Endothelial cell (in vitro differentiated cells): ENCODE data around the gene CNTD1. TPM values are rescaled to one million over a fixed set of nuclear protein-coding genes. Genes with fewer than 3 reads are reported as not detected.
A peak's percentile ranks its signal among the peaks of the same experiment; 100 is the strongest.

ENCODE experiments used
- DNase-seq: peaks from one replicate; pipeline ENCODE4 v3.0.0; 2021; ENCODE audit warnings: low spot score
- H3K27ac Mint-ChIP-seq: one replicate; pipeline ENCODE4 v1.8.0; 2021; ENCODE audit warnings: mixed read lengths, inconsistent platforms; ENCODE audit not compliant: unreplicated experiment
- H3K27me3 Mint-ChIP-seq: one replicate; pipeline ENCODE4 v1.8.0; 2021; ENCODE audit warnings: mild to moderate bottlenecking, moderate library complexity, mixed read lengths, inconsistent platforms; ENCODE audit not compliant: unreplicated experiment
- H3K36me3 Mint-ChIP-seq: one replicate; pipeline ENCODE4 v1.8.0; 2021; ENCODE audit warnings: mild to moderate bottlenecking, low read depth, mixed read lengths, inconsistent platforms; ENCODE audit not compliant: unreplicated experiment
- H3K4me1 Mint-ChIP-seq: one replicate; pipeline ENCODE4 v1.8.0; 2021; ENCODE audit warnings: mild to moderate bottlenecking, mixed read lengths, inconsistent platforms; ENCODE audit not compliant: unreplicated experiment
- H3K4me3 Mint-ChIP-seq: one replicate; pipeline ENCODE4 v1.8.0; 2021; ENCODE audit warnings: mild to moderate bottlenecking, mixed read lengths, inconsistent platforms; ENCODE audit not compliant: unreplicated experiment
- H3K9me3 Mint-ChIP-seq: one replicate; pipeline ENCODE4 v1.8.0; 2021; ENCODE audit warnings: mixed read lengths, inconsistent platforms; ENCODE audit not compliant: unreplicated experiment
- long read RNA-seq: library from polyadenylated mRNA; unstranded; transcript quantifications from one replicate; pipeline ENCODE4 v2.0.0, GENCODE V29; 2020; ENCODE audit not compliant: unreplicated experiment
- total RNA-seq: library from RNA; stranded (reverse); fragmentation: NEBNext Ultra II Directional; extraction: Animal tissue kit (Norgen Biotek cat#: 25700); gene quantifications from one replicate; pipeline ENCODE4 v1.2.1, GENCODE V29; 2021; ENCODE audit not compliant: unreplicated experiment
- TF ChIP-seq, protein P1 (sequence below): fragments of 200-600 bp; sonication (generic); IDR thresholded peaks from one replicate; pipeline ENCODE4 v1.5.0; 2021; ENCODE audit warnings: antibody characterized with exemption; ENCODE audit not compliant: unreplicated experiment

The CNTD1 gene
- total RNA-seq, result 0.59 TPM
- long read RNA-seq, result 0 reads

- TF ChIP-seq, protein P1, sequence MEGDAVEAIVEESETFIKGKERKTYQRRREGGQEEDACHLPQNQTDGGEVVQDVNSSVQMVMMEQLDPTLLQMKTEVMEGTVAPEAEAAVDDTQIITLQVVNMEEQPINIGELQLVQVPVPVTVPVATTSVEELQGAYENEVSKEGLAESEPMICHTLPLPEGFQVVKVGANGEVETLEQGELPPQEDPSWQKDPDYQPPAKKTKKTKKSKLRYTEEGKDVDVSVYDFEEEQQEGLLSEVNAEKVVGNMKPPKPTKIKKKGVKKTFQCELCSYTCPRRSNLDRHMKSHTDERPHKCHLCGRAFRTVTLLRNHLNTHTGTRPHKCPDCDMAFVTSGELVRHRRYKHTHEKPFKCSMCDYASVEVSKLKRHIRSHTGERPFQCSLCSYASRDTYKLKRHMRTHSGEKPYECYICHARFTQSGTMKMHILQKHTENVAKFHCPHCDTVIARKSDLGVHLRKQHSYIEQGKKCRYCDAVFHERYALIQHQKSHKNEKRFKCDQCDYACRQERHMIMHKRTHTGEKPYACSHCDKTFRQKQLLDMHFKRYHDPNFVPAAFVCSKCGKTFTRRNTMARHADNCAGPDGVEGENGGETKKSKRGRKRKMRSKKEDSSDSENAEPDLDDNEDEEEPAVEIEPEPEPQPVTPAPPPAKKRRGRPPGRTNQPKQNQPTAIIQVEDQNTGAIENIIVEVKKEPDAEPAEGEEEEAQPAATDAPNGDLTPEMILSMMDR, result no peak
- peaks cover 6% of the 10 kb centered on the region for H3K36me3 Mint-ChIP-seq
- H3K9me3 Mint-ChIP-seq, result no peaks in the 10 kb centered on the region
- H3K4me3 Mint-ChIP-seq, result peak within 1 kb of the TSS; percentile 95
- peaks cover 36% of the 10 kb centered on the region for H3K4me1 Mint-ChIP-seq
- peak within 1 kb of the TSS; percentile 37 for H3K27ac Mint-ChIP-seq
- peaks cover 11% of the 10 kb centered on the region for H3K27me3 Mint-ChIP-seq
- peak; percentile 83 for DNase-seq
These were observed at the start of gene CNTD1, which contains the start of gene COA3 for GRCh38 chr17:42798383-42799380. CNTD1 (plus strand) TSS chr17:42798861; CDS start chr17:42799068, 207 bp downstream. COA3 (minus strand) TSS chr17:42798704; CDS start chr17:42798681, 23 bp downstream.

- no peaks in the 10 kb centered on the region for H3K9me3 Mint-ChIP-seq
- peaks cover 58% of the 10 kb centered on the region for H3K4me1 Mint-ChIP-seq
- TF ChIP-seq, protein P1, result no peak
- H3K27ac Mint-ChIP-seq, result peak overlapping the region; percentile 77
- DNase-seq, result no peak
- peaks cover 4% of the 10 kb centered on the region for H3K27me3 Mint-ChIP-seq
- no peak overlapping the region for H3K4me3 Mint-ChIP-seq
- H3K36me3 Mint-ChIP-seq, result peaks cover 4% of the 10 kb centered on the region
These were observed 49.5 kb upstream of the CNTD1 start for GRCh38 chr17:42748908-42749798.

- Mint-ChIP-seq H3K27me3 (no peaks in the 10 kb centered on the region), H3K36me3 (peaks cover 5% of the 10 kb centered on the region), H3K4me1 (peaks cover 62% of the 10 kb centered on the region), H3K9me3 (no peaks in the 10 kb centered on the region), H3K27ac (peak overlapping the region; percentile 97), H3K4me3 (no peak overlapping the region)
- no peak for DNase-seq
- TF ChIP-seq, protein P1, result no peak
These were observed 47.8 kb upstream of the CNTD1 start for GRCh38 chr17:42750739-42751344.

DNA sequence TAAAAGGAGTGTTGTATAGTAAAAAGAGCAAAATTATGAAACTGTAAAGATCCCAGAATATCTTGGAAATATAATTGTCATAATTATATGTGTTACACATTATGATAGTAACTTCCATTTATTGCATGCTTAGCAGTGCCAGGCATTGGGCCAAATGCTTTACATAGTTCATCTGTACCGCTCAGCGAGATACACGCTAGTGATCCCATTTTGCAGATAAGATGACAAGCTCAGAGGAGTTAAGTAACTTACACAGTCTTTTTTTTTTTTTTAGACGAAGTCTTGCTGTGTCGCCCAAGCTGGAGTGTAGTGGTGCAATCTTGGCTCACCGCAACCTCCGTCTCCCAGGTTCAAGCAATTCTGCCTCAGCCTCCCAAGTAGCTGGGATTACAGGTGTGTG lies 47.0 kb upstream of the CNTD1 start:
- Mint-ChIP-seq H3K4me3 (no peak overlapping the region), H3K9me3 (no peaks in the 10 kb centered on the region), H3K4me1 (peaks cover 68% of the 10 kb centered on the region), H3K27me3 (no peaks in the 10 kb centered on the region), H3K27ac (no peak overlapping the region), H3K36me3 (peaks cover 11% of the 10 kb centered on the region)
- DNase-seq, result no peak
- TF ChIP-seq, protein P1, result no peak
